CD4-positive, alpha-beta T cell treated with Interleukin-6 at 100 ng/mL for 8 hours (primary cell): ENCODE results near the gene S100A11.

ENCODE experiments used
- DNase-seq: peaks from one replicate; pipeline ENCODE4 v3.0.0-alpha.2; 2020; ENCODE audit warnings: mixed read lengths, low spot score

The S100A11 gene

DNA sequence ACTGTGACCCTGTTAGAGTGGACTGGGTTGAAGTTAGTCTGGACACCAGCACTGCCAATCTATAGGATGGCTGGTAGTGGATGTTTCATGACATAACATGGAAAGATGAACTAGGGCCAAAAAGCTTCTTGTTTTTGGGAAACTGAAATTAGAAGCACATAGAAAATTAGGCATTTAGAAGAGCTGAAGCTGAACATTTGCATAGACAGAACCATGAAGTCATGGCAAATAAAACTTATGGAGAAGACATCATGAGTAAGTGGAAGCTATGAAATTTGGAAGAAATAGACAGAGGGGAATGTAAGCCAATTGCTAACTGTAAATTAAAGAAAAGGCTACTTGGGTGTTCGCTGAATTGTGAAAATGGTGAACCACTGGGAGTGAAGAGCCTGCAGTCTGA, 2.7 kb upstream of the S100A11 start:
- DNase-seq = no peak

GRCh38 chr1:152038871-152039270, 2.1 kb upstream of the S100A11 start:
- no peak for DNase-seq

- DNase-seq = peak; percentile 14
Measured at GRCh38 chr1:152035539-152036266, 1.1 kb downstream of the S100A11 start.

DNA sequence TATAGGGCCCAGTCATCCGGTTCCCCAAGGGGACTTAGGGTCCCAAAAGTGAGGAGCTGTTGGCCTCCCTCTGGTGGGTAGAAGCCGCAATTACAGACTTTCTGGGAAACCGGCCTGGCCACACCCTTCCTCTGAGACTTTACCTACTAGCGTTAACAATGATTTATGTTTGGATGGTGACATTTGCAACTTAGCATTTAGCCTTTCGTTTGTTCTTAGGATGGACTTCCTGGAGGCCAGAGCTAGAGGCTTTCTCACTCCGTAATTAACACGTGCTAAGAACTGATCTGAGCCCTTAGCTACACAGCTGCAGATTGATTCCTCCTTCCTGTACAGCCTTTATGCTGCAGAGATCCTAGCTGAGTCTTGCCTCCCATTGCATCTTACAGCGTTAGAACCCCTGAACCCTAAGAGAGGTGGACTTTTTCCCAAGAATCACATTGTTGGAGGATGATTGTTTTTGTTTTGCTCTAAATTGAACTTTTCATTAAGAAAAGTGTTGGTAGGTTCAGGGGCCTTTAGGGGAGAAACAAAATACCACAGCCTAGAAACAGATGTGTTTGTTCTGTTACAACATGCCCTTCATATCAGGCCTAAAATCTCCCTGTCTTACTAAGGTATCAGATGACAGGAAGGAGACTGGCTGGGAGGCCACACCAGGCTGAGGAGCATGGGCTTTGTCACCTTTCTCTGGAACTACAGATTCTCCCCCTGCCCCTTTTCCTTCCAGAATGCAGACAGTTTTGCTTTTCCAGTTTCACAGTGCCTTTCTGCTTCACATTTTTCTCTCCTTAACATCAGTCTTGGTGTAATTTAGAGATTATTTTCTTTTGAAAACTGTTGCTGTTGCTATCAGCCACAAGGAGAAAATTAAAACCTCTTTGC, 1.9 kb downstream of the S100A11 start:
- peak; percentile 68 for DNase-seq

GRCh38 chr1:152034324-152034653, 2.5 kb downstream of the S100A11 start:
- no peak for DNase-seq

GRCh38 chr1:152029929-152030211, 6.9 kb downstream of the S100A11 start:
- no peak for DNase-seq

DNA sequence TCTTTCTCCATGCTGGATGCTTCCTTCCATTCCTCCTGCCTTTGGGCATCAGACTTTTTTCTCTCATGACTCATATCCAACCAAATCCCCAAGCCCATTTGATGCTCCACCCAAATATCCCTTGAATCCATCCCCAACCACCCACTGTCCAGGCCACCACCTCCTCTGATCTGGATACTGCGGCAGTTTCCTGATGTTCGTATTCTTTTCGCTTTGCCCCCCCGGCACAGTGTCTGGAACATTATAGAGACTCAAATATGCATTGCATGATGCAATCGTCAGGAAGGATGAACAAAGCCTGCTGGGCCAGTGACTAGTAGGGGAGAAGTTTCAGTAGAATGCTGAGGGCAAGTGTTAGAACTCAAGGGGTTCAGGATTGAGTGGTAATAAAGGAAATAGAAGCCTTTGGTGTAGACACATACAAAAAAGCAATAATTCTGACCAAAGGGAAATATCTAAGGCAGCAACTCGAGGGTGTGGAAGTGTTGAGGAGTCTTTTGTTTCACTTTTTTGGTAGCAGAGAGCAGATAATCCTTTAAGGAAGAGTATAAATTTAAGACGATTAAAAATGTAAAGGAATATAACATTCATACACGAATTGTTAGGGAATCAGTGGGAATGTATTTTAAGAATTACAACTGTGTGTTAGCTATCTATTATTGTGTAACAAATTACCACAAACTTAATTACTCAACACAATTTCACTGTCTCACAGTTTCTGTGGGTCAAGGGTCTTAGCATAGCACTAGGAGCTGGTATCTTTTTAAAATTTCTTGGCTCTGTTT, 7.5 kb downstream of the S100A11 start:
- no peak for DNase-seq

DNA sequence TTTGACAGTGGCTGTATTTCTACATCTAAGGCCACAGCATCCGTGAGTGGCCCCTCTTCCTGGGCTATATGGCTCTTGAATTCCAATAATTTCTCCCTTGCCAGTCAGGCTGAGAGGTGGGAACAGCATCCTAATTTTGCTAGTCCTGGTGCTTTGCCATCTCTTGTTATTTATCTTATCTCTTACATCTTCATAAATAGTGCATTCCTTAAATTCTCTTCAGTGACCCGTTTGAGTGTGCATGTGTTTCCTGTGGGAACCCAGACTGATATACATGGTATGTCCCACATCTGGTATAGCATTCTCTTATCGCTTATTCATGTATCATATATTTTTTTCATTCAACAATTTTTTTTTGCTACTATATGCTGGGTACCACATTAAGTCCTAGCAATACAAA, 9.9 kb downstream of the S100A11 start:
- DNase-seq = no peak

DNA sequence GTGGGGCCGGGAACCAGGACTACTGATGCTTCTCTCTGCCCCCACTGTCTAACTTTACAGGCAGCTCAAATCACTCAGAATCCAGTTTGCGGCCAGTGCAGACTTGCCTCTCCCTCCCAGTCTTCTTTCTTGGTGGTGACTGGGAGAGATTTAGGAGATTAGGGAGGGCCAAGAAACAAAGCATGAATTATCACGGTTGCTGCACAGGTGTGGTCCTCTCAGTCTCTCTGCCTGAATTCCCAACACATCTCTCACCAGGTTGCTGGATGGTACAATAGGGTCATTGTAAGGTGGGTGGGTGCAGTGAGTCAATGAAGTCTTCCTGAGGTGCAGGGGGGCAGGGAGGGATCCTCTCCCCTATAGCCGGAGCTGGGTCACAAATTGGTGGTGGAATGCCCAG, 12.6 kb downstream of the S100A11 start:
- no peak for DNase-seq

- DNase-seq = no peak
Measured at GRCh38 chr1:152023221-152023620, 13.6 kb downstream of the S100A11 start.

DNA sequence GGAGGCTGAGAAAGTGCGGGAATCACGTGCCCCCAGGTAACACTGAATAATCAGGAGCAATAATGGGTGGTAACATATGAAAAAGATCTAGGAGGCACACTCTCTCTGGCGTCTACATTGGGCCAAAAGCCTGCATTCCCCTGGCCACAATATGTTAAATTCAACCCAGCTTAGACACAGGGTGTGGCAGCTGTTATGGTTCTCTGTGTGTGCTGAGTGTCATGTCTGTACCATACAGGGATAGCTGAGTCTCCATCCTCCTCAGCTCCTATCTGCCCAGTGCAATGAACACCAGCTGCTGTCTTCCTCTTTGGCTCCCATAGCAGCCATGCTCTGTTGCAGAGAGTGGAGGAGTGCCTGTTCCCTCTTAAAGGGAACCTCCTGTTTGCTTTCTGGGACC, 14.3 kb downstream of the S100A11 start:
- DNase-seq = no peak

DNA sequence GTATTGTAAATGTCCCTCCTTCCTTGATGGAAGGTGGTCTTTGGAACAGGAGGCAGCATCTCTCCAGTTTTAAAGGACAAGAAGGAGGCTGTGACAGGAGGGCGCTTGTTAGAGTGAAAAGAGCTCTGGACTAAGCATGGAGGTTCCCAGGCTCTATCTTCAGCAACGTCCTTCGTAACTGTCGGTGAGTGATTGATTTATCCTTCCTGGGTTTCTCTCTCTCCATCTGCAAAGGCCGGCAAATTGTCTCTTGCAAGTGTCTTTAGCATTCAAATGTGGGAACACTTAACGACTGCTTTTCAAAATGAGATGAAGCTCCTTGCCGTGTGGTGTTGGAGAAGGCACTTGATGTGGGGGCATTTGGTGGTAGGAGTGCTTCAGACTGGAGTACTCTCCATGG, 15.2 kb downstream of the S100A11 start:
- no peak for DNase-seq

- no peak for DNase-seq
Measured at GRCh38 chr1:152020849-152021248, 16.0 kb downstream of the S100A11 start.

DNA sequence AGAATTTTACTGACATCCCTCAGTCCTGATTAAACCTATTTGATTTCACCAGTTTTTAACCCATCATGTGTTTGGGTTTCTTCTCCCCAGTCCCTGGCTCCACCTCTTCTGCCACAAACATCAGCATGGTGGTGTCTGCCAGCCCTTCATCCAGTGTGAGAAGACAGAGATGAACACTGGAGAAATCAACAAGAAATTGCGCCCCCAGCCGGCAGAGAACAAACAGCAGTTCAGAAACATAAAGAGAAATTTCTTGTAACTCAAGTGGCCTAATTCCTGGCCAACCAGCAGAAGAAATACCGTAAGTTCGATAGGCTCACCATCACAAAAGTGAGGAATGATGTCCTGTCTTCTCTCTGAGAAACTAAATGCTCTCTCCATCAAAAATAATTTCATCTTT, 18.3 kb downstream of the S100A11 start:
- DNase-seq = no peak

GRCh38 chr1:152015766-152016165, 21.0 kb downstream of the S100A11 start:
- no peak for DNase-seq

DNA sequence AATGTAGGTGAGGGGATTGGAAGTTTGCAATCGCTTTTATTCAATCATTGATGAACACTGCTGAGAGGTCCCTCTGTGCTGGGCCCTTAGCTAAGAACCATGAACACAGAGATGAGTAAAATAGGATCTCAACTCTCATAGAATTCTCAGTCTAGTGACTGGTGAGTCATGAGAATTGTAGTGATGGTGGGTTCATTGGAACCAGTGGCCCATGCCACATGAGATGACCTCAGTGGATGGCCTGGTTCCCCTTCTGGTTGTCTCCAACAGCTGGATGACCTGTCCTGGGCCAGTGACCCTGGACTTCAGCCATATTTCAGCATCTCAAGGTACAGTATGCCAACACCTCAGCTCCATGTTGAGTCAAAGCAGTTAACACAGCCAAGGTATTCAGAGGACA, 21.9 kb downstream of the S100A11 start:
- DNase-seq = no peak

- peak; percentile 42 for DNase-seq
Measured at GRCh38 chr1:152013664-152014237, 23.1 kb downstream of the S100A11 start.

DNA sequence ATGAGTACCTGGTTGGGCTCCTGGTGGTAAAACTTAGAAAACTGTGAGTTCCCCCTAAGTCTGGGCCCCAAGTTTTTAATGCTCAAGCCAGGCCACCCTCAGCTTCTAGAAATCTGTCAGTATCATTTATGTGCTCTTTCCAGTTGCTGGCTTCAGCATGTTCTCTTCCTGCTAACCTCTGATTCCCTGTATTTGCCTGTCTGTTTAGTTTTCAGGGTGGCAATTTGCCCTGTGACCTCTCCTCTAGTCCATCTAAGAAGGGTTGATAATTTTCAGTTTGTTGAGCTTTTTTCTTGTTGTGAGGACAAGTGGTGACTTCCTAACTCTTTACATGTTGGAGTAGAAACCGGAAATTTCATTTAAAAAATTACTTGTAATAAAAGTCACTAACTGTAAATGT, 27.1 kb downstream of the S100A11 start:
- DNase-seq = no peak

DNA sequence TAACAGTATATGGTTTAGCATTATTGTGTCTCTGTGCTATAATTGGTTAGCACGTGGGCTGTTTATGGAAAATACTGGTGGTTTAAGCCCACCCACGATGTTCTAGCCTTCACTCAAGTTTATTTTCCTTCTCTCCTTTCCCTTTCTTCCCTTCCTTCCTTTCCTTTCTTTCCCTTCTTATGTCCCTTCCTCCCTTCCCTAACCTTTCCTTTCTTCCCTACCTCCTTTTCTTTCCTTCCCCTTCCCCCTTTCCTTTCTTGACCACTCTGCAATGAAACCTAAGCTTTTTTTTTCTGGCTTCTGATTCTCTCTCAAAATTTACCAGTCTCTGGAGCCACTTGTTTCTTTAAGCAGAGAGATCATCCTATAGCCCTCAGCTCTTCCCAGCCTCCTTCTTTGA, 29.8 kb downstream of the S100A11 start:
- no peak for DNase-seq

- no peak for DNase-seq
Measured at GRCh38 chr1:152005360-152005912, 31.4 kb downstream of the S100A11 start.

DNA sequence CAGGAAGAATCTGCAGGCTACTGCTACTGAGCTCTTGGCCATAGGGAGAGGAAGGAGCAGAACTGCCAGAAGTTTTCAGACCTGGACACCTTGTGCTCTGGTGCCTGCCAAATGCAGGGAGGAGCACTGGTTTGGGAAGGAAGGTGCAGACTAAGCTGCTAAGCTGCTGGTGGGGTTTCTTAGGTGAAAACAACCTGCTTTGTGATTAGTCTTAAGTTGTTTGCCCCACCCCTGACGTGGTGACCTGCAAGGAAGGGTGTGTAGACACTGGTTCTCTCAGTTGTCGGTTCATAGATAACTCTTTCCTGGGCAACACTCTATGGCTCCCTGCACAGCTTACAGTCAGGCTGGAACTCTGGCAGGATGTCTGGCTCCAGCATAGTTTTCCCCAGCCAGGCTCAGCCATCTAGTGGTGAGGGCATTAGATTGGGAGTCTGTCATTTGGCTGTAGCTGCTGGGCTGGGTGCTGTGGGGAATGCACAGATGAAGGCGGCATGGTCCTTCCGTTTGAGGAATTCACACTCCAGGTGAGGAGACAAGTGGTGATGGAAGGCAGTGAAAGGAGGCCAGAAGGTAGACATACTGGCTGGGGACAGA, 32.9 kb downstream of the S100A11 start:
- no peak for DNase-seq

GRCh38 chr1:152002960-152003359, 33.8 kb downstream of the S100A11 start:
- no peak for DNase-seq
